Measurements from ENCODE around the gene ABHD3.
"Not testable (repeated sequence)": the region's sequence is repeated elsewhere in the genome, so short reads cannot be mapped to it uniquely, and the experiment has no call there.

GRCh38 chr18:21611401-21612124 is 93.0 kb downstream of the ABHD3 start:
- TF ChIP-seq CTCF, POLR2AphosphoS5 (IDR thresholded peaks at IDR 0.05): not testable (repeated sequence)
